HepG2 (cell line): ENCODE measurements around the gene SYT1. TPM values are rescaled to one million over a fixed set of nuclear protein-coding genes. Genes with fewer than 3 reads are reported as not detected.

ENCODE experiments used
- ATAC-seq: fragments of 200-7000 bp; cut with Tn5 transposase; 3 replicates; pipeline ENCODE4 v1.9.1; 2020; ENCODE audit warnings: mild to moderate bottlenecking, moderate library complexity
- BruUV-seq: library from RNA; stranded (reverse); fragments of 400-500 nt; replicated peaks from 2 replicates; lab custom pipeline; 2021; lab: Mats Ljungman, UMichigan
- CTCF ChIA-PET: fragments of 300-600 bp; formaldehyde crosslinking; extraction: SDS; loops from one replicate; lab custom pipeline; 2021; ENCODE audit warnings: low total read pairs, inconsistent platforms, low intra/inter-chr PET ratio; lab: Yijun Ruan, JAX
- POLR2A ChIA-PET: fragments of 350-600 bp; sonication (Branson Sonifier 250); formaldehyde crosslinking; loops from one replicate; lab custom pipeline; 2020; ENCODE audit warnings: antibody characterized with exemption, inconsistent platforms; lab: Yijun Ruan, JAX
- DNase-seq: peaks from one replicate; pipeline ENCODE4 v3.0.0-alpha.2; 2015; ENCODE audit warnings: low spot score
- FAIRE-seq: peaks from 3 replicates; lab custom pipeline; 2011; peaks lifted over from hg19 to GRCh38; lab: Jason Lieb, UNC
- H2AFZ ChIP-seq: one replicate; pipeline ENCODE4 v1.6.1; 2011; ENCODE audit warnings: low read length, inconsistent platforms
- H3K27ac ChIP-seq: fragments of 300-600 bp; 3 replicates; pipeline ENCODE4 v1.8.0; 2011; ENCODE audit warnings: mixed run types, mild to moderate bottlenecking, mixed read lengths, low read length, inconsistent platforms; ENCODE audit not compliant: insufficient read depth; ENCODE audit errors: extremely low read length
- H3K27me3 ChIP-seq, 2 experiments: fragments of 200-600 bp in 1 of 2; 2 replicates in 1 of 2; 3 replicates in 1 of 2; pipeline versions ENCODE4 v1.6.0 to v1.8.0; 2011; ENCODE audit warnings: low read length in 2 of 2, mild to moderate bottlenecking in 2 of 2, moderate library complexity in 2 of 2, inconsistent platforms in 1 of 2; ENCODE audit not compliant: insufficient read depth in 2 of 2, control insufficient read depth in 1 of 2
- H3K36me3 ChIP-seq, 2 experiments: fragments of 200-600 bp in 1 of 2; replicated peaks in 1 of 2; 2 replicates in 1 of 2; 3 replicates in 1 of 2; pipeline versions ENCODE4 v1.5.1 to v1.8.0; 2011; ENCODE audit warnings: low read length in 2 of 2, inconsistent platforms in 1 of 2; ENCODE audit not compliant: insufficient read depth in 2 of 2, control insufficient read depth in 1 of 2
- H3K4me1 ChIP-seq: 2 replicates; pipeline ENCODE4 v1.5.1; 2012; ENCODE audit warnings: low read length, inconsistent platforms; ENCODE audit not compliant: insufficient read depth
- H3K4me2 ChIP-seq: 2 replicates; pipeline ENCODE4 v1.6.0; 2011; ENCODE audit warnings: low read depth, low read length, inconsistent platforms
- H3K4me3 ChIP-seq, 3 experiments: fragments of 200-600 bp in 1 of 3; sonication (generic), shearing (Covaris generic) in 1 of 3; replicated peaks in 1 of 3; 2 replicates each; pipeline ENCODE4 v1.5.1; 2011 to 2016; ENCODE audit warnings: low read length in 3 of 3, inconsistent platforms in 2 of 3, low read depth in 2 of 3, mild to moderate bottlenecking in 2 of 3, control low read depth in 1 of 3, mixed read lengths in 1 of 3; ENCODE audit not compliant: insufficient read depth in 1 of 3
- H3K79me2 ChIP-seq: one replicate; pipeline ENCODE4 v1.6.1; 2011; ENCODE audit warnings: low read length, inconsistent platforms; ENCODE audit not compliant: insufficient read depth
- H3K9ac ChIP-seq: 2 replicates; pipeline ENCODE4 v1.6.0; 2011; ENCODE audit warnings: mild to moderate bottlenecking, low read depth, low read length, inconsistent platforms; ENCODE audit not compliant: insufficient read depth
- H3K9me3 ChIP-seq: 2 replicates; pipeline ENCODE4 v1.5.1; 2012; ENCODE audit warnings: mild to moderate bottlenecking, low read length
- H4K20me1 ChIP-seq: 2 replicates; pipeline ENCODE4 v1.6.0; 2011; ENCODE audit warnings: inconsistent platforms, mild to moderate bottlenecking, low read length, moderate library complexity; ENCODE audit not compliant: insufficient read depth
- HMGA1 ChIP-seq: sonication (generic); formaldehyde crosslinking; conservative IDR thresholded peaks from 2 replicates; pipeline ENCODE4 v1.4.0; 2020; ENCODE audit warnings: missing genetic modification reagents
- HNF4G ChIP-seq, 2 experiments: sonication (generic) in 1 of 2; formaldehyde crosslinking in 1 of 2; IDR thresholded peaks; 2 replicates each; pipeline versions ENCODE4 v1.4.0 to v1.6.1; 2011 to 2020; ENCODE audit warnings: borderline replicate concordance in 2 of 2, low read depth in 2 of 2, mild to moderate bottlenecking in 2 of 2, low read length in 1 of 2, missing genetic modification reagents in 1 of 2, moderate library complexity in 1 of 2
- IKZF1 ChIP-seq: fragments of 450-650 bp; IDR thresholded peaks from 2 replicates; pipeline ENCODE4 v1.7.1; 2016
- MEIS1 ChIP-seq: sonication (generic); formaldehyde crosslinking; IDR thresholded peaks from 2 replicates; pipeline ENCODE4 v1.9.0; 2021; ENCODE audit warnings: mild to moderate bottlenecking, missing genetic modification reagents, moderate library complexity, borderline replicate concordance
- PCBP1 ChIP-seq: fragments of 200-400 bp; formaldehyde crosslinking; IDR thresholded peaks from 2 replicates; pipeline ENCODE4 v1.6.1; 2017; ENCODE audit warnings: mild to moderate bottlenecking, low read depth, low read length, borderline replicate concordance
- POGZ ChIP-seq: sonication (generic); formaldehyde crosslinking; IDR thresholded peaks from 2 replicates; pipeline ENCODE4 v1.4.0; 2020; ENCODE audit warnings: mild to moderate bottlenecking, missing genetic modification reagents
- TBX2 ChIP-seq: sonication (generic); formaldehyde crosslinking; IDR thresholded peaks from 2 replicates; pipeline ENCODE4 v1.5.0; 2020; ENCODE audit warnings: missing genetic modification reagents, mild to moderate bottlenecking, borderline replicate concordance
- U2AF1 ChIP-seq: fragments of 200-400 bp; formaldehyde crosslinking; optimal IDR thresholded peaks from 2 replicates; pipeline ENCODE3; 2017; ENCODE audit warnings: mild to moderate bottlenecking, low read depth, low read length
- YEATS4 ChIP-seq: sonication (generic); formaldehyde crosslinking; IDR thresholded peaks from 2 replicates; pipeline ENCODE4 v1.4.0; 2020; ENCODE audit warnings: missing genetic modification reagents, borderline replicate concordance
- ZBTB1 ChIP-seq: sonication (generic); formaldehyde crosslinking; IDR thresholded peaks from 2 replicates; pipeline ENCODE4 v1.4.0; 2020; ENCODE audit warnings: missing genetic modification reagents, borderline replicate concordance
- ZFP37 ChIP-seq: sonication (generic); formaldehyde crosslinking; IDR thresholded peaks from 2 replicates; pipeline ENCODE4 v1.4.0; 2020; ENCODE audit warnings: missing genetic modification reagents, borderline replicate concordance
- ZNF180 ChIP-seq: sonication (generic); formaldehyde crosslinking; IDR thresholded peaks from 2 replicates; pipeline ENCODE4 v1.4.0; 2020; ENCODE audit warnings: low read depth, missing genetic modification reagents, borderline replicate concordance
- ZNF740 ChIP-seq: sonication (generic); formaldehyde crosslinking; IDR thresholded peaks from 2 replicates; pipeline ENCODE4 v1.4.0; 2020; ENCODE audit warnings: missing genetic modification reagents
- ZNF746 ChIP-seq: sonication (generic); formaldehyde crosslinking; IDR thresholded peaks from 2 replicates; pipeline ENCODE4 v1.8.0; 2022; ENCODE audit warnings: mild to moderate bottlenecking, missing genetic modification reagents
- ZNF792 ChIP-seq: IDR thresholded peaks from 2 replicates; pipeline ENCODE4 v1.6.1; 2016
- ZNF883 ChIP-seq: sonication (generic); formaldehyde crosslinking; IDR thresholded peaks from 2 replicates; pipeline ENCODE4 v1.5.1; 2020; ENCODE audit warnings: mild to moderate bottlenecking, missing genetic modification reagents; ENCODE audit errors: not compliant biosample characterization
- ZZZ3 ChIP-seq: sonication (generic); formaldehyde crosslinking; IDR thresholded peaks from 2 replicates; pipeline ENCODE4 v1.4.0; 2020; ENCODE audit warnings: missing genetic modification reagents, mild to moderate bottlenecking, borderline replicate concordance
- in situ Hi-C: cut with HindIII; loops from 2 replicates; pipeline ENCODE4 v1.10.0; 2017; ENCODE audit warnings: low pct_unique_long_range_greater_than_20kb; ENCODE audit not compliant: extremely low pct_ligation_motif_present
- intact Hi-C: fragments of 100-400 bp; cut with micrococcal nuclease; formaldehyde crosslinking; loops from one replicate; pipeline ENCODE4 v1.10.0; 2022; ENCODE audit not compliant: unreplicated experiment
- polyA plus RNA-seq, 8 experiments: library from polyadenylated mRNA; depleted of rRNA in 3 of 8; stranded (reverse) in 7 of 8; unstranded in 1 of 8; fragments of >200 nt; fragmentation: Illumina TruSeq in 4 of 8; extraction: Trizol in 4 of 8; gene quantifications; 2 replicates each; pipeline versions ENCODE4 v1.2.1 to v1.2.3, GENCODE V29; 2011 to 2016; ENCODE audit warnings: low read depth in 4 of 8, missing spikeins in 1 of 8, mixed read lengths in 1 of 8; ENCODE audit not compliant: insufficient read depth in 1 of 8
- total RNA-seq, 5 experiments: library from RNA; depleted of rRNA; stranded (reverse); fragments of >200 nt; fragmentation: Illumina TruSeq; extraction: Trizol; gene quantifications; 2 replicates each; pipeline ENCODE4 v1.2.3, GENCODE V29; 2016; ENCODE audit warnings: low read depth in 1 of 5
- TF ChIP-seq, protein P1 (sequence below): sonication (generic); formaldehyde crosslinking; IDR thresholded peaks from 2 replicates; pipeline ENCODE4 v1.5.1; 2020; ENCODE audit warnings: mild to moderate bottlenecking, missing genetic modification reagents

Gene SYT1
- total and polyA plus RNA-seq, 2 of the 13 experiments (the other 11 are each of a cell fraction or from before 2014, with no cell fraction given) = not detected

DNA sequence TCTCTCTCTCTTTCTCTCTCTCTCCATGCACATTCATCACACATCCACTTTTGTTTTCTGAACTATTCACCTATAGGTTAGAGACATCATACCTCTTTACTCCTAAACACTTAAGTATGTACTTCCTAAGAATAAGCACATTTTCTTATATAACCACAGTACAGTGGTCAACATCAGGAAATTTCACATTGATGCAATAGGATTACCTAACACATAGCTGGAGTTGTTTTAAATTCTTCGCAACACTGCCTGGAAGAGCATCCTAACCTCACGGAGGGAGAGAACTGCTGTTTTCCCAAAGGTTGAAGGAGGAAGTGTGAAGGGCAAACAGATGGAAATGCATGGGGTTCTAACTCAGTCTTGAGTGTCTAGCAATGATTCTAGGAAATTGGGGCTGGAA is 159.2 kb downstream of the SYT1 start (continued):
- TF ChIP-seq, protein P1, sequence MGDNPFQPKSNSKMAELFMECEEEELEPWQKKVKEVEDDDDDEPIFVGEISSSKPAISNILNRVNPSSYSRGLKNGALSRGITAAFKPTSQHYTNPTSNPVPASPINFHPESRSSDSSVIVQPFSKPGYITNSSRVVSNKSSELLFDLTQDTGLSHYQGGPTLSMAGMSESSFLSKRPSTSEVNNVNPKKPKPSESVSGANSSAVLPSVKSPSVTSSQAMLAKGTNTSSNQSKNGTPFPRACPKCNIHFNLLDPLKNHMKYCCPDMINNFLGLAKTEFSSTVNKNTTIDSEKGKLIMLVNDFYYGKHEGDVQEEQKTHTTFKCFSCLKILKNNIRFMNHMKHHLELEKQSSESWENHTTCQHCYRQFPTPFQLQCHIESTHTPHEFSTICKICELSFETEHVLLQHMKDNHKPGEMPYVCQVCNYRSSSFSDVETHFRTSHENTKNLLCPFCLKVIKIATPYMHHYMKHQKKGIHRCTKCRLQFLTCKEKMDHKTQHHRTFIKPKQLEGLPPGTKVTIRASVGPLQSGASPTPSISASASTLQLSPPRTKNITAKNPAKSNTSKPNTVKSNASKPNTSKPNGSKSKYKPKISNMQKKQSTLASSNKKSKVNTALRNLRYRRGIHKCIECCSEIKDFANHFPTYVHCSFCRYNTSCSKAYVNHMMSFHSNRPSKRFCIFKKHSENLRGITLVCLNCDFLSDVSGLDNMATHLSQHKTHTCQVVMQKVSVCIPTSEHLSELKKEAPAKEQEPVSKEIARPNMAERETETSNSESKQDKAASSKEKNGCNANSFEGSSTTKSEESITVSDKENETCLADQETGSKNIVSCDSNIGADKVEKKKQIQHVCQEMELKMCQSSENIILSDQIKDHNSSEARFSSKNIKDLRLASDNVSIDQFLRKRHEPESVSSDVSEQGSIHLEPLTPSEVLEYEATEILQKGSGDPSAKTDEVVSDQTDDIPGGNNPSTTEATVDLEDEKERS = no peak
- TF ChIP-seq ZZZ3 (CRISPR knock-in tag) (no peak), ZFP37 (no peak)

GRCh38 chr12:79033788-79034187 is 169.2 kb downstream of the SYT1 start:
- POLR2A ChIA-PET = no interaction called here
- no peak for TF ChIP-seq ZNF792
- TF ChIP-seq ZNF746 (CRISPR knock-in tag) = no peak
- no peak for TF ChIP-seq HMGA1 (CRISPR knock-in tag)
- no peak for TF ChIP-seq POGZ (CRISPR knock-in tag)
- no peak for TF ChIP-seq PCBP1
- TF ChIP-seq HNF4G (IDR thresholded peaks at IDR 0.05; ENCODE audit: borderline replicate concordance, low read depth, low read length) = no peak
- TF ChIP-seq HNF4G (CRISPR knock-in tag; IDR thresholded peaks at IDR 0.05; ENCODE audit: borderline replicate concordance, low read depth) = no peak
- no peak for TF ChIP-seq IKZF1
- TF ChIP-seq YEATS4 (CRISPR knock-in tag) = no peak
- no peak for TF ChIP-seq TBX2 (CRISPR knock-in tag)
- no peak for TF ChIP-seq ZNF180 (CRISPR knock-in tag)
- TF ChIP-seq MEIS1 (CRISPR knock-in tag) = no peak
- no peak for TF ChIP-seq ZNF740
- TF ChIP-seq ZBTB1 (CRISPR knock-in tag) = no peak
- TF ChIP-seq ZNF883 (CRISPR knock-in tag) = no peak
- no peak for TF ChIP-seq U2AF1
- Histone ChIP-seq H3K9me3 (no peaks in the 10 kb centered on the region), H3K9ac (no peak overlapping the region), H3K27me3 (no peaks in the 10 kb centered on the region), H3K36me3 (no peaks in the 10 kb centered on the region), H3K79me2 (no peaks in the 10 kb centered on the region), H3K27ac (no peak overlapping the region), H3K4me2 (no peak overlapping the region), H2AFZ (no peak overlapping the region), H4K20me1 (no peaks in the 10 kb centered on the region), H3K4me1 (no peaks in the 10 kb centered on the region), H3K4me3 (no peak overlapping the region)
- CTCF ChIA-PET = no interaction called here
- no peak for DNase-seq
- intact Hi-C loops = no loop called here
- BruUV-seq = no TSS peak
- ATAC-seq = no peak
- no peak for FAIRE-seq
- in situ Hi-C loops = no loop called here
